ENCODE measurements around the gene PRKN.

GRCh38 chr6:161701056-161701455 is 1026.5 kb downstream of the PRKN start:
- TF ChIP-seq EP300 (IDR thresholded peaks at IDR 0.05) (no peak), POLR2A (IDR thresholded peaks at IDR 0.05) (no peak)
